SK-N-SH (cell line): ENCODE measurements around the gene C14orf132. TPM values are rescaled to one million over a fixed set of nuclear protein-coding genes. Genes with fewer than 3 reads are reported as not detected.

ENCODE experiments used
- CTCF ChIA-PET: fragments of 300-600, 350-600 bp; formaldehyde crosslinking; extraction: SDS; loops from one replicate; lab custom pipeline; 2021; lab: Yijun Ruan, JAX
- POLR2A ChIA-PET: fragments of 350-600 bp; sonication (Branson Sonifier 250); formaldehyde crosslinking; extraction: SDS; loops from one replicate; lab custom pipeline; 2020; ENCODE audit warnings: antibody characterized with exemption, inconsistent platforms; lab: Yijun Ruan, JAX
- DNase-seq: peaks from one replicate; pipeline ENCODE4 v3.0.0; 2012
- H2AFZ ChIP-seq: fragments of 200-600 bp; sonication (generic); 2 replicates; pipeline ENCODE4 v1.8.1; 2016; ENCODE audit warnings: antibody characterized with exemption, mild to moderate bottlenecking, low read depth
- H3F3A ChIP-seq: fragments of 200-600 bp; sonication (generic); replicated peaks from 2 replicates; pipeline ENCODE3; 2016; ENCODE audit warnings: antibody characterized with exemption, mild to moderate bottlenecking; ENCODE audit not compliant: insufficient read depth
- H3K27ac ChIP-seq, 2 experiments: fragments of 200-500 bp in 1 of 2; fragments of 200-600 bp in 1 of 2; sonication (Bioruptor generic) in 1 of 2; sonication (generic), shearing (Covaris generic) in 1 of 2; 2 replicates each; pipeline versions ENCODE4 v1.5.1 to v1.6.1; 2014 to 2016; ENCODE audit warnings: low read depth in 2 of 2, inconsistent platforms in 1 of 2, low read length in 1 of 2, mild to moderate bottlenecking in 1 of 2, mixed read lengths in 1 of 2
- H3K27me3 ChIP-seq: fragments of 200-600 bp; sonication (generic), shearing (Covaris generic); 2 replicates; pipeline ENCODE4 v1.6.1; 2016; ENCODE audit warnings: mixed run types; ENCODE audit not compliant: insufficient read depth
- H3K36me3 ChIP-seq, 2 experiments: fragments of 200-500 bp in 1 of 2; fragments of 200-600 bp in 1 of 2; sonication (Bioruptor generic) in 1 of 2; sonication (generic) in 1 of 2; replicated peaks in 1 of 2; 2 replicates each; pipeline versions ENCODE3 to v1.5.1; 2014 to 2016; ENCODE audit warnings: low read length in 1 of 2, mild to moderate bottlenecking in 1 of 2; ENCODE audit not compliant: insufficient read depth in 2 of 2, control insufficient read depth in 1 of 2
- H3K4me1 ChIP-seq, 2 experiments: fragments of 200-500 bp in 1 of 2; fragments of 200-600 bp in 1 of 2; sonication (Bioruptor generic) in 1 of 2; sonication (generic), shearing (Covaris generic) in 1 of 2; 2 replicates each; pipeline versions ENCODE4 v1.5.1 to v1.6.1; 2014 to 2016; ENCODE audit warnings: low read depth in 1 of 2, low read length in 1 of 2, mixed run types in 1 of 2; ENCODE audit not compliant: insufficient read depth in 2 of 2, control insufficient read depth in 1 of 2
- H3K4me2 ChIP-seq: fragments of 200-600 bp; sonication (generic), shearing (Covaris generic); 2 replicates; pipeline ENCODE4 v1.6.1; 2017; ENCODE audit warnings: mixed run types
- H3K4me3 ChIP-seq, 2 experiments: fragments of 200-500 bp in 1 of 2; fragments of 200-600 bp in 1 of 2; sonication (Bioruptor generic) in 1 of 2; sonication (generic), shearing (Covaris generic) in 1 of 2; 2 replicates each; pipeline versions ENCODE4 v1.5.1 to v1.8.1; 2014 to 2016; ENCODE audit warnings: low read depth in 2 of 2, inconsistent platforms in 1 of 2, low read length in 1 of 2, mild to moderate bottlenecking in 1 of 2, mixed read lengths in 1 of 2, moderate library complexity in 1 of 2
- H3K79me2 ChIP-seq: fragments of 200-600 bp; sonication (generic); 2 replicates; pipeline ENCODE4 v1.8.1; 2017; ENCODE audit warnings: mild to moderate bottlenecking; ENCODE audit not compliant: insufficient read depth
- H3K9ac ChIP-seq: fragments of 200-600 bp; sonication (generic); 2 replicates; pipeline ENCODE4 v1.6.1; 2017; ENCODE audit warnings: mixed run types
- H3K9me2 ChIP-seq: fragments of 200-600 bp; sonication (generic); 2 replicates; pipeline ENCODE4 v1.6.1; 2017; ENCODE audit warnings: mixed run types
- H3K9me3 ChIP-seq: fragments of 200-600 bp; sonication (generic); 2 replicates; pipeline ENCODE4 v1.6.1; 2017; ENCODE audit warnings: mixed run types, mild to moderate bottlenecking, moderate library complexity
- H4K20me1 ChIP-seq: fragments of 200-600 bp; sonication (generic); 2 replicates; pipeline ENCODE4 v1.6.1; 2017; ENCODE audit warnings: mild to moderate bottlenecking, mixed run types; ENCODE audit not compliant: insufficient read depth
- CTCF ChIP-seq: fragments of 200-600 bp; sonication (generic); IDR thresholded peaks from 2 replicates; pipeline ENCODE4 v1.6.1; 2017; ENCODE audit warnings: antibody characterized with exemption, mild to moderate bottlenecking, moderate library complexity
- ELF1 ChIP-seq: IDR thresholded peaks from 2 replicates; pipeline ENCODE4 v1.4.0; 2012
- EZH2phosphoT487 ChIP-seq: fragments of 200-600 bp; sonication (generic); IDR thresholded peaks from 2 replicates; pipeline ENCODE4 v1.6.1; 2017; ENCODE audit warnings: low read depth, mixed run types, mild to moderate bottlenecking, antibody characterized with exemption, moderate library complexity, borderline replicate concordance
- FOSL2 ChIP-seq: IDR thresholded peaks from 2 replicates; pipeline ENCODE4 v1.4.0; 2012; ENCODE audit warnings: low read depth, mild to moderate bottlenecking, moderate library complexity, borderline replicate concordance
- FOXM1 ChIP-seq: IDR thresholded peaks from 2 replicates; pipeline ENCODE4 v1.4.0; 2012; ENCODE audit warnings: low read depth, mild to moderate bottlenecking
- GABPA ChIP-seq: IDR thresholded peaks from 2 replicates; pipeline ENCODE4 v1.4.0; 2012; ENCODE audit warnings: low read depth, mild to moderate bottlenecking
- GATA2 ChIP-seq: sonication (generic); formaldehyde crosslinking; IDR thresholded peaks from 2 replicates; pipeline ENCODE4 v1.5.0; 2020; ENCODE audit warnings: mild to moderate bottlenecking, missing genetic modification reagents
- IRF3 ChIP-seq: fragments of 150-350 bp; IDR thresholded peaks from 2 replicates; pipeline ENCODE4 v1.6.1; 2016; ENCODE audit warnings: mild to moderate bottlenecking, low read depth, low read length
- MEF2A ChIP-seq: IDR thresholded peaks from 2 replicates; pipeline ENCODE4 v1.4.0; 2012; ENCODE audit warnings: low read depth, borderline replicate concordance
- MXI1 ChIP-seq: IDR thresholded peaks from 2 replicates; pipeline ENCODE4 v1.6.1; 2012; ENCODE audit warnings: mild to moderate bottlenecking, low read depth, low read length, improper control_type of control experiment
- PBX3 ChIP-seq: IDR thresholded peaks from 2 replicates; pipeline ENCODE4; 2012
- RCOR1 ChIP-seq: fragments of 150-350 bp; IDR thresholded peaks from 2 replicates; pipeline ENCODE4 v1.6.1; 2017; ENCODE audit warnings: antibody characterized with exemption, low read length
- RFX5 ChIP-seq: IDR thresholded peaks from 2 replicates; pipeline ENCODE4 v1.6.1; 2012; ENCODE audit warnings: mild to moderate bottlenecking, improper control_type of control experiment, low read length
- TAF1 ChIP-seq: IDR thresholded peaks from 2 replicates; pipeline ENCODE4 v1.6.1; 2012; ENCODE audit warnings: low read depth, mild to moderate bottlenecking, low read length, moderate library complexity, borderline replicate concordance
- TCF12 ChIP-seq: IDR thresholded peaks from 2 replicates; pipeline ENCODE4 v1.4.0; 2012
- TEAD4 ChIP-seq: IDR thresholded peaks from 2 replicates; pipeline ENCODE4 v1.4.0; 2012; ENCODE audit warnings: mild to moderate bottlenecking, borderline replicate concordance; ENCODE audit not compliant: insufficient read depth
- USF1 ChIP-seq: IDR thresholded peaks from 2 replicates; pipeline ENCODE4 v1.4.0; 2012; ENCODE audit warnings: low read depth, borderline replicate concordance
- YY1 ChIP-seq: IDR thresholded peaks from 2 replicates; pipeline ENCODE4 v1.4.0; 2012; ENCODE audit warnings: low read depth, mild to moderate bottlenecking
- WGBS: methylation state at CpG from one replicate; pipeline ENCODE4 v1.1.6; 2017; ENCODE audit warnings: low lambda C conversion rate; 5-methylcytosine and 5-hydroxymethylcytosine counted together
- polyA plus RNA-seq, 3 experiments: library from polyadenylated mRNA; depleted of rRNA; stranded (reverse); fragments of >200 nt; gene quantifications; 2 replicates each; pipeline ENCODE4 v1.2.3, GENCODE V29; 2012

C14orf132 gene
- polyA plus RNA-seq, 1 of the 3 experiments (the other 2 are of a cell fraction) = 5.5 TPM

GRCh38 chr14:96131836-96132235 is 92.7 kb downstream of the C14orf132 start (continued):
- TF ChIP-seq PBX3 = no peak
- TF ChIP-seq FOXM1 = no peak

- 83% methylated on average over 6 of the region's 6 CpGs for WGBS
Measured at GRCh38 chr14:96134508-96134907, 95.3 kb downstream of the C14orf132 start.

More at GRCh38 chr14:96134508-96134907, 95.3 kb downstream of the C14orf132 start:
- H3F3A ChIP-seq = peaks cover 9% of the 10 kb centered on the region
- no peaks in the 10 kb centered on the region for H3K36me3 ChIP-seq
- H3K4me2 ChIP-seq = no peak overlapping the region
- H4K20me1 ChIP-seq = no peaks in the 10 kb centered on the region
- TF ChIP-seq MEF2A = no peak
- TF ChIP-seq TCF12 = no peak
- TF ChIP-seq GABPA = no peak
- no peak for TF ChIP-seq TAF1
- TF ChIP-seq FOXM1 = no peak
- TF ChIP-seq FOSL2 = no peak
- TF ChIP-seq GATA2 (CRISPR knock-in tag) = no peak
- no peak for TF ChIP-seq RCOR1
- TF ChIP-seq RFX5 = no peak
- no peak for TF ChIP-seq TEAD4
- no peak for TF ChIP-seq ELF1
- TF ChIP-seq IRF3 = no peak
- no peak for TF ChIP-seq EZH2phosphoT487
- TF ChIP-seq CTCF = no peak
- TF ChIP-seq MXI1 = no peak
- TF ChIP-seq YY1 = no peak
- TF ChIP-seq USF1 = no peak
- 0 out of 2 replicates have a peak, but pooled peaks cover 4% of the 10 kb centered on the region for H3K9me3 ChIP-seq
- no peak for DNase-seq
- POLR2A ChIA-PET = no interaction called here
- no peak overlapping the region for H2AFZ ChIP-seq
- H3K4me3 ChIP-seq = no peak overlapping the region
- H3K27ac ChIP-seq = no peak overlapping the region
- no peaks in the 10 kb centered on the region for H3K9me2 ChIP-seq
- H3K4me1 ChIP-seq = no peaks in the 10 kb centered on the region; a peak in 1 of 4 replicates
- no peaks in the 10 kb centered on the region for H3K27me3 ChIP-seq
- H3K79me2 ChIP-seq = no peaks in the 10 kb centered on the region
- CTCF ChIA-PET = no interaction called here
- H3K9ac ChIP-seq = no peak overlapping the region
